GM21515 (cell line): Measurements from ENCODE around the gene KCNN4.
"Not testable (repeated sequence)": the region's sequence is repeated elsewhere in the genome, so short reads cannot be mapped to it uniquely, and the experiment has no call there.

Experiments used
- ATAC-seq: cut with Tn5 transposase; IDR thresholded peaks from one replicate; pipeline ENCODE4 v1.9.1; 2021; ENCODE audit not compliant: unreplicated experiment

The KCNN4 gene

DNA sequence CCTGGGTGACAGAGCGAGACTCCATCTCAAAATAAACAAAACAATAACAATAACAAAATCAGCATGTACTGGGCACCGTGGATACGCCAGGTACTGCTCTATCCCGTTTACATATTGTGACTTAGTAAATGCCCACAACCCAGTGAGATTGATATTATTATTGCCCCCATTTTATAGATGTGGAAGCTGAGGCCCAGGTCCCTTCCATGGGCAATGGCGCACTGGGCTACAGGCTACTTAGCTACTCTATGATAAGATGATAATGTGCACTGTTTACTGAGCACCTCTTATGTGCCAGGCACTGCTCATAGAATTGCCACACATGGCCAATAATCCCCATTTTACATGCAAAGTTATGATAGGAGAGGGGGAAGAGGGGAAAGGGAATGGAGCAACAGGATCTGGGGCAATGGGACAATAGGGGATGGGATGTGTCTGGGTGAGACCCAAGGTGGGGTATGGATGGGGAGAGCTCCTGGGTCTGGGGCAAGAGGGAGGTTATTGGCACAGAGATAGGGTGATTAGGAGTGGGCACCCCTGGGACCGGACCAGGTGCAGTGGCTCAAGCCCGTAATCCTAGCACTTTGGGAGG lies 5.4 kb downstream of the KCNN4 start:
- ATAC-seq, result no peak

DNA sequence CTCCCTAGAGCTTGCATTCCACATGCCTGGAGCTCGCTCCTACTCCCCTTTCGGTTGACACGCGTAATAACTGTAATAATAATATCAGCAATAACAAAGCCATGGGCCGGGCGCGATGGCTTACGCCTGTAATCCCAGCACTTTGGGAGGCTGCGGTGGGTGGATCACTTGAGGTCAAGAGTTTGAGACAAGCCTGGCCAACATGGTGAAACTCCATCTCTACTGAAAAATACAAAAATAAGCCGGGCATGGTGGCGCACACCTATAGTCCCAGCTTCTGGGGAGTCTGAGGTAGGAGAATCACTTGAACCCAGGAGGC lies 5.9 kb downstream of the KCNN4 start:
- not testable (repeated sequence) for ATAC-seq

DNA sequence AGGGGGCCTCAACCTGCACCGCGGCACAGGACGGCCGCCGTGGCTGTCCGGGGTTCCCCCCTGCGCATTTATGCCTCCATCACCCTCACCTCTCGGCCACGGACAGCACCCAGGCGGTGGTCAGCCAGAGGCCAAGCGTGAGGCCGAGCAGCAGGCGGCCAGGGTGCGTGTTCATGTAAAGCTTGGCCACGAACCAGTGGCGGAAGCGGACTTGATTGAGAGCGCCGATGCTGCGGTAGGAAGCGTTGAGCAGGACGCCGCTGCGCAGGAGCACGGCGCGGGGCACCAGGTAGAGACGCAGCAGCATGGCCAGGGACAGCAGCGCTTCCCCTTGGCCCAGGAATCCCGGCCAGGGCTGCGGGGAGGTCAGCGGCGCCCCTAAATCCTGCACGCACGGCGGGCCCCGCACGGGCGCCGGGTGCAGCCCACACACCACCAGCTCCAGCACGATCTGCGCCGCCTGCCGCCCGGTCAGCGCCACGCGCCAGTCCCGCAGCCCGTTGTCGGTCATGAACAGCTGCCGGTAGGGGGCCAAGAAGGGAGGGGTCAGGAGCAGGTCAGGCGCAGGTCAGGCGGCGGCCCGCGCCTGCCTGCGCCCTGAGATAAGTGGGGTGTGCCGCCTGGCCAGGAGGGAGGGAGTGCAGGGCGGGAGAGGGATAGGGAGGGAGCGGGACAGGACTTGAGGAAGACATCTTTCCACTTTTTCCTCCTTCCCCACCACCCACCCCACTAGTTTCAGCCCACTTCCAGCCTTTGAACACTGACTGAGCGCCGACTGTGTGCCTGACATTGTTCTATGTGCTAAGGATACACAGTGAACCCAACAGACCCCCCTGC lies 6.5 kb downstream of the KCNN4 start:
- ATAC-seq, result no peak

DNA sequence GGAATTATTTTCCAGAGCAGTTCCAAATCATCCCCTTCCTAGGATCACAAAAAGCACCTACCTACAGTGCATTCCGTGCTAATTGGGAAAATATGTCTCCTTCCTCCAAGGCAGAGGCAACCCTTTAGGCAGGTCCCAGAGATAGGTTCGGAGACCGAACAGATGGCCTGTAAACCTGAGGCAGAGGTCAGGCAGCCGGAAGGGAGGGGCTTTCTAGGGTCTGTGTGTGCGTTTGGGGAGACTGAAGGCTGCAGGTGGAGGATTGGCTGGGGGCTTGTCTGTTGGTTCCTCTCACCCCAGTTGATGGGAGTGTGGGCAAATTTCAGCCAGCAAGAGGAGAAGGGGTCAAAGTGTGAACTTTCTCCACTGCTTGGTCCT lies 7.1 kb downstream of the KCNN4 start:
- ATAC-seq, result no peak

DNA sequence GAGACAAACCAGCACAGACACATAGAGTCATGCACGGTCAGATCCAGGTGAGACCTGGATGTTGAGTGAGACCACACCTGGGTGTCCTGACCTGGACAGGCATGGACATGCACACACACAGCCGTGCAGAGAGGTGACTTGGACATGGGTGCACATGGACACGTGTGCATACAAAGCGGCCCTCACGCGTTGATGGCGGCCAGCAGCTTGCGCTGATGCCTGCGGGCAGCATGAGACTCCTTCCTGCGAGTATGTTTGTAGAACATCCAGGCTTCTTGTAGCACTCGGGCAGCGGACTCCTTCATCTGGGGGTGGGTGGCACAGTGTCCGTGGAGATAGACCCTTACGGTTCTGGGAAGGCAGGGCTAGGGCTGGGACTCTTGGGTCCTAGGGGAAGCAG lies 11.5 kb downstream of the KCNN4 start:
- ATAC-seq, result no peak

DNA sequence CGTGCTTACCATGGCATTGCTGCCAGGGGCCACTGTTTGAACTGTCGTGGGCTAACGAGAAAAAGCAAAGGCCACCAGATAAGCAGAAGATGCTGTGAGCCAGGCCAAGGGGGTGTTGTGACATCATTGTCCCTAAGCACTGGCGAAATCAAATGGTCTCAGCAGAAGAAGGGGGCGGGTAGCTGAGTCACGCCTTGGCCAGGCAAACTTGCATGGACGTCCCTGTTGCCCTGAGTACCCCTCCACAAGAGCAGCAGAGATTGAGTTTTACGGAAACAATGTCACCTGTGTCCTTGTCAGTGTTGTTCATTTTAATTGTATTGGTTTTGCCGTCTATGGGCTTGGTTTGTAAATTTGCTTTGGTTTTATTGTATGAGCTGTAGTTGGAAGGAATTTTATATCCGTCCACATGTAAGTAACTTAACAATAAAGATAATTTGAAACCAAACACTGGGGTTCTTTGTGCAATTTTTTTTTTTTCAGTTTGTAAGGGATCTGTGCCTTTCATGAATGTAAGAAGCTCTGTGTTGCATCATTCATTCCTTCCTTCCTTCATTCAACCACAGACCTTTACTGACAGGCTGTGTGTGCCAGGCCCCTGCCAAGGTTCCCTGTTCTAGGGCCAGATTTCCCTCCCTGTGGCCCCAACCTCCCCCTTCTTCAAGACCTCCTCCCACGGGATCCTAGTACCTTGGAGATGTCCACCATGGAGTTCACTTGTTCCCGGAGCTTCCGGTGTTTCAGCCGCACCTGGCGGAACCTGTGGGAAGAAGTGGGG lies 12.3 kb downstream of the KCNN4 start:
- ATAC-seq, result no peak

DNA sequence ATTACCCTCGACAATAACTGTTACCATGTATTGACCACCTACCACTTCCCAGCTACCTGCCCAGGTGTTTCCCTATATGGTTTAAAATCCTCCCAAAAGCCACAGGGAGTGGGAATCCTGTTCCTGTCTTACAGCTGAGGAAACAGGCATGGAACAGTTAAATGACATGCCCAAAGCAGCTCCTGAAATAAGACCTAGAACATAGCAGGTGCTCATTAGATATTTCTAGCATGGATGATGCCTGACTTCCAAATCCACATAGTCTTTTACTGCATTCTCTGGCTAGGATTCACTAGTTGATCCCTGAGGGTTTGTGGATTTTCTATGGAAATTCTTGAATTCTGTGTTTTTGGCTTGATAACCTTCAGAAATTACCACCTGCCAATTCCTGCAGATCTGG lies 13.0 kb downstream of the KCNN4 start:
- no peak for ATAC-seq

DNA sequence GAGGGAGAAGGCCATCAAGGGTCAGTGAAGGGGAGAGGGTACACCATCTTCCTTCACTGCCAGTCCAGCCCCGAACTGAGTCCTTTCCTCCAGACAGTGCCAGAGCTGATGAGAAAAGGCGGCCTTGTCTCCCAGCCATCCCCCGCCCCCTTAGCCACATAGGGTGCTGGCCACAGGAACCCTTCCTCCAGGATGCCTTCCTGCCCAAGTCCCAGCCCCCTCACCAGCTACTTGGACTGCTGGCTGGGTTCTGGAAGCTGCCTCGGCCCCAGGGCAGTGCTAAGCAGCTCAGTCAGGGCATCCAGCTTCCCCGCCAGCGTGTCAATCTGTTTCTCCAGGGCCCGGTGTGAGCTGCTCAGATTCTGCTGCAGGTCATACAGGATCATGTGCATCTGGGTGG lies 13.5 kb downstream of the KCNN4 start:
- no peak for ATAC-seq

DNA sequence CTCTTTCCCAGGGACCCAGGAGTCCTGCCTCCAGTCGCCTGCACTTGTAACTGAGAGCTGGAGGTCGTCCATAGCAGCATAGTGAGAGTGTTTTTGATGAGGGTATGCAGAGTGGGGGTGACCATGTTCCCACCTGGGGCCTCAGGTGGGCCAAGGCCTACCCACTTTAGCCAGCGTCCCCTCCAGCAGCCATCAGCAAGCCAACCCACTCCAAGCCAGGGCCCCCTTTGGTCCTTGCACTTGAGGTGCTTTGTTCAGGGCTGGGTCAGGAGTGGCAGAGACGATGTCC lies 14.1 kb downstream of the KCNN4 start:
- ATAC-seq, result no peak

DNA sequence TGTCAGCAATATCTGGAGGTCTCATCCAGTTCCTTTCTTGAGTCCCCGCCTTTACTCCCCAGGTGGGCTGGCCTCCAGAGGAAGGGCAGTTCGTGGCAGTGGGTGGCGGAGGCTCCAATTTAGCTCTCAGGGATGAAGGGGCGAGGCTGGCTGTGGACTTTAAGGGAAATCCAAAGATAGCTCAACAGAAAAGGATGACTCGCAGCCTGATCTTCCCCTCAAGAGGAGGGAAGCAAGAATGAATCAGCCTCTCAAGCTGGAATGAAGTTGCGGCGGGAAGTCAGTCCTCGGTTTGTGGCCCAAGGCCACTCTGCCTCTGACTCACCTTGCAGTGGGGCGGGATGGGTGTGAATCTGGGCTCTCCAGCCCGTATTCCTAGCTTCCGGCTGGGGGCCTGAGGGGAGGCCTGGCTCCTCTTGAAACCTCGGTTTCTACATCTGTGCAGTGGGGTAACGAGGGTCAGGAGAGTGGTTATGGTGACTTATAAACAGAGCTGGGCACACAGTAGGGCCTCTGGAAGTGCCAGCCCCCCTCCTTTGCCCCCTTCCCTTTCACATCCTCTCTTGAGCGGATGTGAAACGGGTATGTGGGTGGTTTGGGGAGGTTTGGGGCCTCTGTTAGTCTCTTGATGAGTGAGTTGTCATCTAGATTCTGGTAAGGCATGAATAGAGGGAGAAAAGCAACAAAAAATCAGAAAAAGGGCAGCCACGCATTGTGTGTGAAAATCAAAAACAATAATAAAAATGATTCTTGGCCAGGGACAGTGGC lies 15.5 kb downstream of the KCNN4 start:
- ATAC-seq, result peak; percentile 60

DNA sequence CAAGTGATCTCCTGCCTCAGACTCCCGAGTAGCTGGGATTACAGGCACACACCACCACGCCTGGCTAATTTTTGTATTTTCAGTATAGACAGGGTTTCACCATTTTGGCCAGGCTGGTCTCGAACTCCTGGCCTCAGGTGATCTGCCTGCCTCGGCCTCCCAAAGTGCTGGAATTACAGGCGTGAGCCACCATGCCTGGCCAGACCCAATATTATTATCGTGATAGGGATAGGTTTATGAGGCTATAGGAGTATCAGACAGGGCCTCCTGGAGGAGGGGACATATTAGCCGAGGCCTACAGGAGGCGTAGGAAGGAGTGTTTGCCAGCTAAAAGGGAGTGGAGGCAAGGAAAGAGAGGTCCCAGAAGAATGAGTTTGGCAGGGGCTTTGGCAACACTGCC lies 16.1 kb downstream of the KCNN4 start:
- not testable (repeated sequence) for ATAC-seq

DNA sequence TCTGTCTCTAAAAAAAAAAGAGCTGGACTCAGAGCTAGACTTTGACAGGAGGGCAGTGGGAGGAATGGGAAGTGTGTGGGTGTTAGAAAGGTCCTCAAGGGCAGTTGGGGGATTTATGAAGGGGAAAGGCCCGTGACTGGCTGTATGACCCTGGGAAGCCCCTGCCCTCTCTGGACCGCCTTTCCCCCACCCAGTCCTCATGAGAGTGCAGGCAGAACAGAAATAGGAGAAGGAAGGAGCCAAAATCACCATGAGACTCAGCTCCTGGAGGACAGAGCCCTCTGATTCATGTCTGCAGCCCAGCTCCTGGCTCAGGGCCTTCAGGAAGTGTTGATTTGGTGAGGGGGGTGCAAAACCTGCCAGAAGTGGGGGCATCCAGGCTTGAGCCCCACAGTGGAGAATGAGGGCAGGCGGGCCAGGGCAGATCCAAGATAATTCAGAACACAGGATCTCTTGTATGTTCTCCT lies 17.3 kb downstream of the KCNN4 start:
- no peak for ATAC-seq

DNA sequence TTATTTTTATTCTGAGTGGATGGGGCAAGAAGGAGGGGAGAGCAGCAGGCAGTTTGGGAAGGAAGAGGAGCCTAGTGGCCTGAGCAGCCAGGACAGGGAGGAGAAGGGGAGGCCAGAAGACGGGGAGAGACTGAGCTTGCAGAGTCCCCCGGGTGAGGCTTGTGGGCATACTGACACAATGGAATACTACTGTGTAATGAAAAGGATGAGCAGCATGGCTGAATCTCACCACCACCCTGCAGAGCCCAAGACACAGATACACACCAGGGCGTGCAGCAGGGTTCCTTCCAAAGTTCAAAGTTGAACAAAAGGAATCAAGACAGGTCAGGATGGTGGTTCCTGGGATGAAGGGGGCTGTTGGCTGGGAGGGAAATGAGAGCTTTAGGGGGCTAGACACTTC lies 18.0 kb downstream of the KCNN4 start:
- no peak for ATAC-seq

DNA sequence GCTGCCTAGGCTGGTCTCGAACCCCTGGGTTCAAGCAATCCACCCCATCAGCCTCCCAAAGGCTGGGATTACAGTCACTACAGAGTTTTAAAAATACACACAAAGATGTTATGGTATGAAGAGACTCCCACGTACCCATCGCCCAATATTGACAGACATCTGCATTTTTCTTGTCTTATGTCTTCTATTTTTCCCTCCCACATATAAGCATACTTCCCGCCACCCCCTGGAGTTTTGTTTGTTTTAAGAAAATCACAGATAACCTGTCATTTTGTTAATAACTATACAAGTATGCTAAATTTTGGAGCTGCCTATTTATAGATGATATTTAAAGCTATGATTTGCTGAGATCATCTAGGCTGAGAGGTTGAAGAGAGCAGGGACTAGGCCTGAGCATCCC lies 19.8 kb downstream of the KCNN4 start:
- no peak for ATAC-seq

DNA sequence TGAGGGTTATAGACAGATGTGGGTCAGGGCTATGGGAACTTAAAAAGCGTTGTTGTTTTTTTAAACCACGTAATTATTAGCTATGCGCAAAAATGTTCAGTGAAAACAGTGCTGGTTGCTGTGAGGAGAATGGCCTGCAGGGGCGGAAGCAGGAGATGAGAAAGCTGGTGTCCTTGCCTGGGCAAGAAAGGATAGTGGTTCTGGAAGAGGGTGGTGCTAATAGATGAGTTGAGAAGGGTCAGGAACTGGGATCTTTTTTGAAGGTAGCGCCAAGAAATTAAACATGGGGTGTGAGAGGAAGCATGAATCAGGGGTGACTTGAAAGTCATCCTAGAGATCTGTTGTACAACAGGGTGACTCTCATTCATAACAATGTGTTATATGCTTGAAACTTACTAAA lies 21.3 kb downstream of the KCNN4 start:
- ATAC-seq, result no peak

DNA sequence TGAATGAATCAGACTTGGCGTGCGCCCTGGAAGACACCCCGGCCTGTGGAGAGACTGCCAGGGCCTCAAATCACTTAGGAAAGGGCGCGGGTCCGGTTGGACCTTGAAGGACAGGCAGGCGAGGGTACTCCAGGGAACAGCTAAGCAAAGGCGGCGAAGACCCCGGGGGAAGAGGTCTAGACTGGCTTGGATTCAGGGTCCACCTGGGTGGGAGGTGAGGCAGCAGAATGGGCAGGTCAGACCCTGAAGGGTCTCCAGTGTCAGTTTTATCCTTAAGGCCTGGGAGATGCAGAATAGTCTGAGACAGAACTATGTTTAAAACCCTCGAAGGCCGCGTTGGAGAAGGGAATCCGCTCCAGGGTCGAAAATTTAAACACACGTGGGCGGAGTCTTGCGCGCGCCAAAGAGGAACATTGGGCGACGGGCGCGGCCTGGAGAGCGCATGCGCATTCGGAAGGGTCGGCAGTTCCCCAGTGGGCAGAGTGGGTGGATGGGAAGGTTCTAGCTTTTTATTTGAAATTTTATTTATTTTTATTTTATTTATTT lies 25.4 kb downstream of the KCNN4 start:
- peak; percentile 21 for ATAC-seq

DNA sequence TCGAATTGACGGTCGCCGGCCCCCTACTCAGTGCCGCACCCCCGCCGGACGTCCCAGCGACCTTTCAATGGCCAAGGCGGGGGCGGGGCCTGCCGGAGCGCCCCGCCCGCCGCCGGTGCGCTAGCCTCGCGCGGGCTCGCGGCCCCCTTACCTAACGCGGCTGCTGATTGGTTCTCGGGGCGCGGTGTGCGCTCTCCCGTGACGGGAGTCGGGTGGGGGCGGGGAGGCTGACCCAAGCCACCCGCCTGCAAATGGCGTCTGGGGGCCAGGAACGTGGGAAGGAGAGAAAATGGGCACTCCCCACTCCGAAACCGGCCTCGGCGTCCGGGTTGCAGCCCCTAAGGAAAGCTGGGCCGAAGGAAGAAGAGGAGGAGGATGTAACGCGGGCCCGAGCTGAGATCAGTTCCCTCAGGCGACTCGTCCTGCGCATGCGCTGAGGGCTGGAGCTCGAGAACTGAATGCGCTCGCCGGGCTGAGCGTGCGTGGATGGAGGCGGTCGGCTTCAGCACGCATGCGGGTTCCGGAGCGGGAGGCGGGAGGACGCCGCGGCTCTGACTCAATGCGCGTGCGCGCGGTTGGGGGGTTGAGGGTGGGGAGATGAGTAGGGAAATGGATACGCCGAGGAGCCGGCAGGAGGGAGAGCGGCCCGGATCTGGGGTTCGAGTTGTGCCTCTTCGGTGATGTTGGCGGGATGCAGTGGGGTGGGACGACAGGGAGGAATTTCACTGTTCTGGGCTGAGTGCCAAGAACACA lies 26.1 kb downstream of the KCNN4 start, which contains the start of gene SMG9:
TSS of gene SMG9 (minus strand) at position 460 of the 753 bp plus-strand sequence. CDS start 4,221 bp downstream, outside the sequence.
- ATAC-seq, result peak; percentile 50

DNA sequence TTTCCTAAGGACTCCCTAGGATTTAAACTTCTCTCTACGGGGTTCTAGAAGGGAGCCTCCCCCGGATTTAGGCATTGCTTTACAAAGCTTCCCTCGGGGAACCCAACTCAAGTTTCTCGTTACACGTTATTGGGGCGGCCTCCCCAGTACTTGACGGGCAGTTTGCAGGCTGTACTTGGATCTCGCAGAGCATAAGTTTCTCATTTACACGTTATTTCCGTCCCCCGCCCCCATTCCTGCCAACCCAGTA lies 26.6 kb downstream of the KCNN4 start:
- no peak for ATAC-seq

DNA sequence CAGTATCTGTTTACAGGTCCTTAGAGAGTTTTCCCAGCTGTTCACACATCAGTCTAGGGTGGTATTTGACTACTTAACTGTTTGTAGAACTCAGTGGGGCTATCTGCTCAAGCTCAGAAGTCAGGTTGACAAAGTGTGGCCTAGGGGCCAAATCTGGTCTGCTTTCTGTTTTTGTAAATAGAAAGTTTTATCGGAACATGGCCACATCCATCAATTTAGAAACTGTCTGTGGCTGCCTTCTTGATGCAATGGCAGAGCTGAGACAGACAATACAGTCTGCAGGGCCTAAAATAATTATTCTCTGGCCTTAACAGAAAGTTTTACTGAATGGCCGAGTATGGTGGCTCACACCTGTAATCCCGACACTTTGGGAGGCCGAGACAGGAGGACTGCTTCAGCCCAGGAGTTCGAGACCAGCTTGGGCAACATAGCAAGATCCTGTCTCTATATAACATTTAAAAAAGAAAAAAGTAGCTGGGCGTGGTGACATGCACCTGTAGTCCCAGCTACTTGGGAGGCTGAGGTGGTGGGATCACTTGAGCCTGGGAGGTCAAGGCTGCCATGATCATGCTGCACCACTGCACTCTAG lies 28.4 kb downstream of the KCNN4 start:
- ATAC-seq, result no peak

DNA sequence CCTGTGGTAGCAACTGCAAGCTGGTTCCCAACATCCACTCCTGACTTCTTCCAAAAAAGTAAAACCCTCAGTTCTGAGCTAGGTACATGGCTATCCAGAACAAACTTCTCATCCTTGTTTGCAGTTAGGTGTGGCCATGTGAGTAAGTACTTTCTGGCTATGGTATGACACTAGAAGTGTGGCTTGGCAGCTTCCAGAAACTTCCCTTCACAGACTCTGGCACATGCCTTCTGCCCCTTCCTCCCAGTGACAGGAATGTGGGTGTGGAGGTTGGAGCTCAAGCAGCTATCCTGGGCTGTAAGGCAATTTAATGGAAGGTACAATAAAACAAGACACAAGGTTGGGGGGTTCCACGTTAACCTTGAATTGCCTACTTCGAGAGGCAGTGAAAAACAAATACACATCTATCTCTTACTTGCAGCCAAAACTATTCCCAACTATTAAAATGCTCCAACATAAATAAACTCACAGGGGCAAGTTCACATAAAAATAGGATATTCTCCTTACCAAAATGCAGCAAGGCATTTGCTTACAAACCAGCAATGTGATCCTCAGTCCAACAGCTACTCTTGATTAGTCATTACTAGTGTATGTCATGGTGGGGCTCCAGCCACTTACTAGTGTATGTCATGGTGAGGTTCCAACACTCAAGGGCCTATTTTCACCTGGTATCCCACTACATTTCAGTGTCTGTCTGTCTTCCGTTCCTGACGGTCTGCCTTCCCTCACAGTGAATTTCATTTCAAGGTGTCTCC lies 29.1 kb downstream of the KCNN4 start:
- no peak for ATAC-seq
